ENCODE measurements around the gene EZR. TPM values are rescaled to one million over a fixed set of nuclear protein-coding genes. Genes with fewer than 3 reads are reported as not detected.

Gene EZR
- total RNA-seq, 1 donor from 2014 or later, result 197 TPM

DNA sequence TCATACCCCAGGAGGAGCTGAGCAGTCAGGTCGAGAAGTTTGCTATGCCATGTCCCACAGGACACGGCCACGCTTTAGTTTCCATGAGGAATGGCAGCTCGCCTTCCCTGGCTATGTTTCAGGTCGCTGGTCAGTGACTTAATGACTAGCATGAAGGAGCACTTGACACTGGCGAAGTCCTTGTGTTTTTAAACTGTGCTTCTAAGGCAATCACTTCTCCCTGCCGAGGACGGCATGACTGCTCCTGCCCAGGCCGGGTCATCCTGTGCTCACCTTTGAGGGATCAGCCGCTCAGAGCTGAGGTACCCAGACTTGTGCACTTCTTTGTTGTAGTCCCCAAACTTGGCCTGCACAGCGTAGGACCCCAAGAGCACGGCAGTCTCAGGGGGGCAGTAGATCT is 34.1 kb downstream of the EZR start:
- DNase-seq (no peak), ATAC-seq (ENCODE audit: poor library complexity) (no peak)
- intact Hi-C loops (cut with DNase I), result loop anchor here (10.0 kb wide), 1 partner anchor 190 kb away; no protein-coding TSS in a partner anchor

DNA sequence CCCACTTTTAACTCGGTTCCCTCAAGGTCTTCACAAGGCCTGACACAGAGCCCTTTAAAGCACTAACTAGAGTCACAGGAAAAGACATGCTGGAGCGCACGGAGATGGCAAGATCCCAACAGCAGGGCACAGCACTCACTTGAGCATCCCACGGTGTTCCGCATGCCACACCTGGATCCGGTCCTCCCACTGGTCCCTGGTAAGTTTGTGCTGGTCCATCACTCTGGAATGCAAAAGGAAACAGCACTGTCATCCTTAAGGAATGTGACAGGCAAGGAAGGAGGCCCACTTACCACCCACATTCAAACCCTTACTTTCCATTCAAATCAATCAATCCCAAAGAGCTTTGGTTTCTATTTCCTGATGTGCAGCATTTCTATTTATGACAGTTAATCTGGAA is 34.7 kb downstream of the EZR start:
- DNase-seq, result no peak
- no peak for ATAC-seq (ENCODE audit: poor library complexity)
- intact Hi-C loops (cut with DNase I), result loop anchor here (10.0 kb wide), 1 partner anchor 190 kb away; no protein-coding TSS in a partner anchor

GRCh38 chr6:158783851-158784250 is 35.3 kb downstream of the EZR start:
- intact Hi-C loops (cut with DNase I), result loop anchor here (10.0 kb wide), 1 partner anchor 191 kb away; no protein-coding TSS in a partner anchor
- ATAC-seq (ENCODE audit: poor library complexity), result no peak
- DNase-seq, result no peak

DNA sequence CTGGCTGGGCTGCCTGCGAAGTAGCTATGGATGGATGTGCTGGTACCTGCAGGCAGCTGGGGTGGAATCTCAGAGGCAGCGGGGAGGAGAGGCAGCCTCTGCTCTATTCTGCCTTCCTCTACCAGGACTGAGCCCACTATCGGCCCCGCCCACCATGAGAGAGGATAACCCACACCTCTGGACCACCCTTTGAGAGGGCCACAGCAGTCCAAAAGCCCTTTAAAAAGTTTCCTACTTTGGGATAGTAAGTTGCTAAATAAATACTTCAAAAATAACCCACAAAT is 36.1 kb downstream of the EZR start:
- intact Hi-C loops (cut with DNase I), result loop anchor here (10.0 kb wide), 1 partner anchor 192 kb away; no protein-coding TSS in a partner anchor
- DNase-seq (no peak), ATAC-seq (ENCODE audit: poor library complexity) (no peak)

DNA sequence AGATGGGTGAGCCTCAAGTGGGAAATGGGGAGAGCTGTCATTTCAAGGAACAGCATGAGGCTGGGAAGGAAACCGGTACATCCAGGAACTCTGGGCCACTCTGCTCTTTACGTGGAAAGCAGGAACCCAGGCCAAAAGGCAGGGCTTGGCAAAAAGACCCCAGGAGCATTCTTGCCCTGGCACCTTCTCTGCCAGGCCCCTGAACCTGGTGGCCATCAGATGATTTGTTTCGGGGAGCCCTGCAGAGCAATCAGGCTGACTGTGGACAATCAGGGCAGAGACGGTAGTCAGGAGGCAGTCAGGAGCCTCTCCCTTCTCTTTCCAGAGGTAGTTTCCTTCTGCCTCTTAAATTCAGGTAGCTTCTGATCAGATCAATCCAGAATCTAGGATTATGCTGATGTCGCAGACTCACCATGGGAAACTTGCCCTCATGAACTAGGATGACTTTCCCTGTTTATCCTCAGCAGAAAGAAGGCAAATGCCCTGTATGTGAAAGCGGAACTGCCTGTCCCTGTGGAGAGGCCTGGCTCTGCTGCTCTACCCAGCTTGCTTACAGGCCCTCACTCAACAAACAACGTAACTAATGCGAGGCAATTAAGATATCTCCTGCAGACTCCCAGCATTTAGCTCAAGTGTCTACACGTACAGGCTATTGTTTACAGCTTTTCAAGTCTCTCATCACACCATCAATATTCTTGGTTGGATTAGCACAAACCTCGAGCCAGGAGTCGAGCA is 36.6 kb downstream of the EZR start:
- intact Hi-C loops (cut with DNase I), result loop anchor here (10.0 kb wide), 1 partner anchor 192 kb away; no protein-coding TSS in a partner anchor
- ATAC-seq (ENCODE audit: poor library complexity), result no peak
- no peak for DNase-seq

- intact Hi-C loops (cut with DNase I), result loop anchor here (10.0 kb wide), 1 partner anchor 193 kb away; no protein-coding TSS in a partner anchor
- DNase-seq, result no peak
- ATAC-seq (ENCODE audit: poor library complexity), result peak; percentile 43
Observed at GRCh38 chr6:158781692-158782373, 37.3 kb downstream of the EZR start.

DNA sequence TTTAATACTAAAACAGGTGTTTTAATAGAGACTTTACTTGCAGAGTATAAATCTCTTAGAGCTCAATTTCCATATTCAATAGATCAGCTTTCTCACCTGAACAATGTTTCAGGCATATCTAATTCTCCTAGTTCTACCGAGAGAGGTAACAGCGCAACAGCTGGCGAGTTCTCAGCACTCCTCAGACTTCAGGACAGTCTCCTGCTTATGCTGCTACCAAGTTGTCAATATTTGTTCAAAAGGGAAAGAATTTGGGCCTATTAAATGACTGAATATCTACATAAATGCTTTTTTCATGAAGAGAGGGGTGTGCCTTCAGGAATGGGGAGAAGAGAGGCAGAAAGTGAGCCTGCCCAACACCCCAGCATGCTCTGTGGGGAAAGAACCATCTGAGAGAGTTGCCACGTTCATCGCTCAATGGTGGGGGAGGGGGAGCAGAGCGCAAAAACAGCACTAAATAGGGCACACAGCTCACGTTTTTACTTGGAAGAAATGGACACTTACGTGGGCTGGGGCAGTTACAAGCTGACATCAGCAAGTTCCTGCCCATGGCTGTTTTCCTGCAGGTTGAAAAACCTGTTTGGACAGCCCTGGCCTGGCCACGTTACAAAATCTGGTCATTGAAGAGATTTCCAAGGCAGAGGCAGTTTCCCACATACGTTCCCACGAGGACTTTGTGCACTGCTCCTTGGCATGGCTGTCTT is 38.0 kb downstream of the EZR start:
- DNase-seq (no peak), ATAC-seq (ENCODE audit: poor library complexity) (no peak)
- intact Hi-C loops (cut with DNase I), result loop anchor here (10.0 kb wide), 1 partner anchor 194 kb away; no protein-coding TSS in a partner anchor

DNA sequence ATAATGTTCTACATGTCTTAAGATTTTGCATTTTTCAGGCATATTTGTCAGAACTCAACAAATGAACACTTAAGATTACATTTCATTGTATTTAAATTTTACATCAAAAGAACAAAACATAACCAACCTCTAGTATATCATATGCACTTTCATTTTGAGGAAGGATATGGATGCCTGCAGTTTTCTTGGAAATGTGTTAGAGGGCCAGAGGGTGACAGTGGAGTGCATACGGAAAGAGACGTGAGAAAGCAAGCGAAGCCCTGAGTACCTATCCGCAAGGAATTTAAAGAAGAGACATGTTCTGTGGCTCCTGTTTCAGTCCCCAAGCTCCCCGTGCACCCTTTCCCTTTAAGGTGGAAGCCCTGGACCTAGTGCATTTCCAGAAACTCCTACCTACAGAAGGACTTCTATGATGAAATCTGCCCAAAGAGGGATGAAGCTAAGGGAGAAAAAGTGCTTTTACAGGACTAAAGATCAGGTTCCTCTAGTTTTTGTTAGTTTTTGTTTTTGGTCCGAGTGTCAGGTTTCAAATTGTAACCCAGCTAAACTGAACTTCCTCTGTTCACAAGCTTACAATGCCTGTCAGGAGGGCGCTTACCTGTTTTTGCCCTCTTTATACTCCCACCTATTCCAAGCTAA is 38.8 kb downstream of the EZR start:
- no peak for ATAC-seq (ENCODE audit: poor library complexity)
- no peak for DNase-seq
- intact Hi-C loops (cut with DNase I), result loop anchor here (10.0 kb wide), 1 partner anchor 194 kb away; no protein-coding TSS in a partner anchor

- intact Hi-C loops (cut with DNase I), result loop anchor here (10.0 kb wide), 1 partner anchor 73 kb away; no protein-coding TSS in a partner anchor
- ATAC-seq (ENCODE audit: poor library complexity), result peak; percentile 24
- DNase-seq, result no peak
Observed at GRCh38 chr6:158778005-158778527, 41.1 kb downstream of the EZR start.

DNA sequence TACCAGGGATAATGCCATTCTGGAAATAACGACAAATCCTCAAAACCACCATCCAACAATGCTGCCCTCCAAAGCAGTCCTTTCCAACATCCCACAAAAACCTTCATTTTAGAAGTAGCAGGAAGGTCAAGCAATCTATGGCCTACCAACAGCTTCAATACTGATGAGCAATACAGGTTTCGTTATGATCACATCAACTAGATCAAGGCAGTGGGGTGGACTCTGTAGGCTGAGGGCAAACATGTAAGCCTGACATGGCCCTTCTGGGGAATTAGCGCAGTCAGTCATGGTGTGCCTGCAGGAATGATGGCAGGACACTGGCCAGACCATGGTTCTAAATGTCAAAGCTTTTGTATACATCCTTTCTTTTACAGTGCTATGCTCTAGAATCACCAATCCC is 41.7 kb downstream of the EZR start:
- DNase-seq, result no peak
- no peak for ATAC-seq (ENCODE audit: poor library complexity)
- intact Hi-C loops (cut with DNase I), result loop anchor here (10.0 kb wide), 1 partner anchor 73 kb away; no protein-coding TSS in a partner anchor

DNA sequence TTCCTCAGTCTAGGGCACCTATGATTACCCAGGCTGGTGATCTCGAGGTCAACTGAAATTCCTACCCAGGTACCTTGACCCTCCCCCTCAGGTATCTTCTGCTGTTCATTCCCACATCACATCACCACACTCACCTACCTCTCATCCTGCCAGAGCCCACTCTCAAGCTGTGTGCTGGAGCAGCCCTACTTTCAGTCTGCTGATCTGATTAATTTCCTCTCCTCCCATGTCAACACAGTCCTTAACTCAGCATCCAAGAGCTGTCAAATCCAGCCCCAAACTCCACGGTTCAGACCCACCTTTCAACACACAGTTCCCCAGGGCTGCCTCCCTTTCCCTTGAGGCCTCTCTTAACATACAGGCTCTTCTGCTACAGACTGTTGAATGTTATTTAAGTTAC is 42.4 kb downstream of the EZR start:
- intact Hi-C loops (cut with DNase I), result loop anchor here (10.0 kb wide), 1 partner anchor 72 kb away; no protein-coding TSS in a partner anchor
- ATAC-seq (ENCODE audit: poor library complexity), result no peak
- DNase-seq, result no peak

DNA sequence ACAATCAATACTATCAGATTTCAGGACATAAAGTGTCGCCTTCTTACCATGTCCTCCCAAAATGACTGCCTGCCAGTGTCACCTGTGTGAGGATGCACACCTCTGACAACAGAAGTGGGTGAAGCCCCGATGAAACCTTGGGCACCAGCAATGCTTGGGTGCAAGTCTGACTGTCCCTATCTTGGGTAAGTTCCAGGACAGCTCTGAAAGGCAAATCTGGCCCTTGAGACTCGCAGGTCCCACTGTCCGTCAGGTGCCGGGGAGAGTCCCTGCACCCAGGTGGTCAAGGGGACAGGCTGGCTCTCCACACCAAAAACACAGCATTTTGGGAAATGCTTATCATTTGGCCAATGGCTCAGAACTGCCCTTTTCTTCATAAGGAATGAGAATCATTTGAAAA is 43.3 kb downstream of the EZR start:
- ATAC-seq (ENCODE audit: poor library complexity) (no peak), DNase-seq (no peak)
- intact Hi-C loops (cut with DNase I), result loop anchor here (10.0 kb wide), 1 partner anchor 71 kb away; no protein-coding TSS in a partner anchor

DNA sequence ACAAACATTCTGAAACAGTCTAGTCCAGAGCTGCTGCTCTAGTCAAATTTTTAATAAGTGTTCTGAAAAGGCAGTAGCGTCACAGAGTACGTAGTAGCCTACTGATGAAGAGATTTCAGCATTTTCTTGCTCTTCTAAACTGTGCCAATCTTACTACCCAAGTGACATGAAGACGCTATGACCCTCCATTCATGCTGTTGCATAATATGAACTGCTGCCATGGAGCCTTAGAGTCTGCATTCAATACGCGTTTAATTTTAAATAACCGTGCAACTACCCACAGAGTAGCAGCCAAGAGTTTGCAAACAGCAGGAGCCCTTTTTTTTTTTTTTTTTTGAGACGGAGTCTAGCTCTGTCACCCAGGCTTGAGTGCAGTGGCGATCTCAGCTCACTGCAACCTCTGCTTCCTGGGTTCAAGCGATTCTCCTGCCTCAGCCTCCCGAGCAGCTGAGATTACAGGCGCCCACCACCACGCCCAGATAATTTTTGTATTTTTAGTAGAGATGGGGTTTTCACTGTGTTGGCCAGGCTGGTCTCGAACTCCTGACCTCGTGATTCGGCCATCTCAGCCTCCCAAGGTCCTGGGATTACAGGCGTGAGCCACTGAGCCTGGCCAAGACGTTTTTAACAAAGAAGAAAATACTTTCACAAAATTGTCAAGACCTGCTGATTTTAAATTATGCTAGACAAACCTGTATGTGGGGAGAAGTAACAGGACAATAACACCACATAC is 44.3 kb downstream of the EZR start:
- no peak for DNase-seq
- intact Hi-C loops (cut with DNase I), result loop anchor here (10.0 kb wide), 1 partner anchor 70 kb away; no protein-coding TSS in a partner anchor
- ATAC-seq (ENCODE audit: poor library complexity), result no peak

GRCh38 chr6:158773581-158774449 is 45.4 kb downstream of the EZR start:
- intact Hi-C loops (cut with DNase I), result loop anchor here (10.0 kb wide), 1 partner anchor 69 kb away; no protein-coding TSS in a partner anchor
- DNase-seq, result no peak
- no peak for ATAC-seq (ENCODE audit: poor library complexity)

- no peak for ATAC-seq (ENCODE audit: poor library complexity)
- intact Hi-C loops (cut with DNase I), result loop anchor here (10.0 kb wide), 1 partner anchor 68 kb away; no protein-coding TSS in a partner anchor
- no peak for DNase-seq
Observed at GRCh38 chr6:158772851-158773371, 46.3 kb downstream of the EZR start.

- intact Hi-C loops (cut with DNase I), result loop anchor here (10.0 kb wide), 1 partner anchor 67 kb away; no protein-coding TSS in a partner anchor
- DNase-seq (no peak), ATAC-seq (ENCODE audit: poor library complexity) (no peak)
Observed at GRCh38 chr6:158772172-158772571, 47.0 kb downstream of the EZR start.

Data from Right ventricle myocardium superior (tissue), 1 donor.